HEK293 (cell line): ENCODE measurements around the gene ABL2.

ENCODE experiments used
- CTCF ChIA-PET: fragments of 350-600 bp; formaldehyde crosslinking; extraction: SDS; loops from one replicate; lab custom pipeline; 2021; ENCODE audit warnings: antibody characterized with exemption; lab: Yijun Ruan, JAX
- POLR2A ChIA-PET: fragments of 300-600 bp; formaldehyde crosslinking; extraction: SDS; loops from one replicate; lab custom pipeline; 2020; ENCODE audit warnings: antibody characterized with exemption, inconsistent platforms; lab: Yijun Ruan, JAX
- H3K27ac ChIP-seq: fragments of 200-500 bp; sonication (Bioruptor generic); 2 replicates; pipeline ENCODE4 v1.5.1; 2014; ENCODE audit warnings: low read depth, low read length, control low read depth, inconsistent platforms; ENCODE audit errors: extremely low read depth
- H3K36me3 ChIP-seq, 2 experiments: fragments of 200-500 bp in 1 of 2; sonication (Bioruptor generic) in 1 of 2; 1 replicate in 1 of 2; 2 replicates in 1 of 2; pipeline ENCODE4 v1.5.1; 2014 to 2017; ENCODE audit warnings: inconsistent platforms in 2 of 2, low read length in 2 of 2; ENCODE audit not compliant: control insufficient read depth in 2 of 2, insufficient read depth in 1 of 2
- H3K4me1 ChIP-seq: fragments of 200-500 bp; sonication (Bioruptor generic); 2 replicates; pipeline ENCODE4 v1.5.1; 2014; ENCODE audit warnings: mild to moderate bottlenecking, low read length, inconsistent platforms; ENCODE audit not compliant: control insufficient read depth, insufficient read depth
- H3K4me3 ChIP-seq: 2 replicates; pipeline ENCODE4 v1.5.1; 2011; ENCODE audit warnings: low read depth, mild to moderate bottlenecking, control low read depth, low read length, moderate library complexity
- H3K9me3 ChIP-seq: fragments of 200-500 bp; sonication (Bioruptor generic); 2 replicates; pipeline ENCODE4 v1.5.1; 2014; ENCODE audit warnings: low read depth, low read length, inconsistent platforms; ENCODE audit not compliant: control insufficient read depth, insufficient read depth
- BCL11B ChIP-seq: fragments of 450-650 bp; formaldehyde crosslinking; IDR thresholded peaks from 2 replicates; pipeline ENCODE4 v1.5.1; 2016; ENCODE audit warnings: low read depth, missing biosample characterization, missing genetic modification characterization
- GLIS2 ChIP-seq: fragments of 450-650 bp; formaldehyde crosslinking; IDR thresholded peaks from 2 replicates; pipeline ENCODE4 v1.5.1; 2016; ENCODE audit warnings: missing biosample characterization, missing genetic modification characterization
- HOXA7 ChIP-seq: sonication (generic); formaldehyde crosslinking; IDR thresholded peaks from 2 replicates; pipeline ENCODE4 v1.8.1; 2022; ENCODE audit warnings: missing genetic modification reagents, borderline replicate concordance
- IKZF3 ChIP-seq: fragments of 450-650 bp; IDR thresholded peaks from 2 replicates; pipeline ENCODE4 v1.5.0; 2018; ENCODE audit warnings: missing biosample characterization, mild to moderate bottlenecking, missing genetic modification characterization, moderate library complexity
- KLF16 ChIP-seq: fragments of 450-650 bp; formaldehyde crosslinking; IDR thresholded peaks from 2 replicates; pipeline ENCODE4 v1.5.1; 2017; ENCODE audit warnings: missing biosample characterization, missing genetic modification characterization
- KLF9 ChIP-seq: fragments of 450-650 bp; formaldehyde crosslinking; IDR thresholded peaks from 2 replicates; pipeline ENCODE4 v1.5.1; 2016; ENCODE audit warnings: missing biosample characterization, missing genetic modification characterization, low read depth
- OVOL3 ChIP-seq: fragments of 450-650 bp; formaldehyde crosslinking; IDR thresholded peaks from 2 replicates; pipeline ENCODE4 v1.5.1; 2016; ENCODE audit warnings: missing biosample characterization, missing genetic modification characterization
- PATZ1 ChIP-seq: fragments of 450-650 bp; formaldehyde crosslinking; IDR thresholded peaks from 2 replicates; pipeline ENCODE4 v1.5.1; 2016; ENCODE audit warnings: missing biosample characterization, missing genetic modification characterization
- REPIN1 ChIP-seq: fragments of 450-650 bp; formaldehyde crosslinking; IDR thresholded peaks from 2 replicates; pipeline ENCODE4 v1.5.1; 2017; ENCODE audit warnings: missing biosample characterization, missing genetic modification characterization, low read depth
- SALL2 ChIP-seq: fragments of 450-650 bp; formaldehyde crosslinking; IDR thresholded peaks from 2 replicates; pipeline ENCODE4 v1.5.0; 2017; ENCODE audit warnings: missing biosample characterization, mild to moderate bottlenecking, missing genetic modification characterization, borderline replicate concordance
- SETDB1 ChIP-seq: IDR thresholded peaks from one replicate; pipeline ENCODE4 v1.6.1; 2017; ENCODE audit warnings: mild to moderate bottlenecking, low read length, moderate library complexity, mixed read lengths; ENCODE audit not compliant: insufficient read length
- ZBTB44 ChIP-seq: fragments of 450-650 bp; IDR thresholded peaks from 2 replicates; pipeline ENCODE4 v1.5.1; 2018; ENCODE audit warnings: missing biosample characterization, mild to moderate bottlenecking, missing genetic modification characterization
- ZBTB7A ChIP-seq: fragments of 450-650 bp; formaldehyde crosslinking; IDR thresholded peaks from 2 replicates; pipeline ENCODE4 v1.5.1; 2016; ENCODE audit warnings: low read depth, missing biosample characterization, missing genetic modification characterization
- ZIC2 ChIP-seq: fragments of 450-650 bp; formaldehyde crosslinking; IDR thresholded peaks from 2 replicates; pipeline ENCODE4 v1.5.1; 2016; ENCODE audit warnings: missing biosample characterization, missing genetic modification characterization
- ZNF121 ChIP-seq: fragments of 450-650 bp; formaldehyde crosslinking; IDR thresholded peaks from 2 replicates; pipeline ENCODE4 v1.5.1; 2016; ENCODE audit warnings: missing biosample characterization, missing genetic modification characterization
- ZNF133 ChIP-seq: fragments of 450-650 bp; formaldehyde crosslinking; IDR thresholded peaks from 2 replicates; pipeline ENCODE4 v1.5.1; 2016; ENCODE audit warnings: missing biosample characterization, missing genetic modification characterization
- ZNF155 ChIP-seq: fragments of 450-650 bp; formaldehyde crosslinking; IDR thresholded peaks from 2 replicates; pipeline ENCODE4 v1.5.1; 2016; ENCODE audit warnings: missing biosample characterization, missing genetic modification characterization
- ZNF184 ChIP-seq: fragments of 450-650 bp; IDR thresholded peaks from 2 replicates; pipeline ENCODE4 v1.5.1; 2018; ENCODE audit warnings: missing biosample characterization, mild to moderate bottlenecking, missing genetic modification characterization
- ZNF23 ChIP-seq: fragments of 450-650 bp; formaldehyde crosslinking; IDR thresholded peaks from 2 replicates; pipeline ENCODE4 v1.5.1; 2016; ENCODE audit warnings: missing biosample characterization, missing genetic modification characterization, borderline replicate concordance
- ZNF266 ChIP-seq: fragments of 450-650 bp; formaldehyde crosslinking; IDR thresholded peaks from 2 replicates; pipeline ENCODE4 v1.5.1; 2016; ENCODE audit warnings: missing biosample characterization, missing genetic modification characterization, low read depth
- ZNF292 ChIP-seq: fragments of 450-650 bp; formaldehyde crosslinking; IDR thresholded peaks from 2 replicates; pipeline ENCODE4 v1.5.1; 2016; ENCODE audit warnings: low read depth, missing biosample characterization, missing genetic modification characterization, borderline replicate concordance
- ZNF324 ChIP-seq: fragments of 450-650 bp; formaldehyde crosslinking; IDR thresholded peaks from 2 replicates; pipeline ENCODE4 v1.5.1; 2016; ENCODE audit warnings: missing biosample characterization, missing genetic modification characterization
- ZNF433 ChIP-seq: fragments of 450-650 bp; formaldehyde crosslinking; IDR thresholded peaks from 2 replicates; pipeline ENCODE4 v1.5.1; 2016; ENCODE audit warnings: missing biosample characterization, missing genetic modification characterization, low read depth
- ZNF473 ChIP-seq: fragments of 450-650 bp; formaldehyde crosslinking; IDR thresholded peaks from 2 replicates; pipeline ENCODE4 v1.5.1; 2017; ENCODE audit warnings: missing biosample characterization, missing genetic modification characterization
- ZNF555 ChIP-seq: fragments of 450-650 bp; formaldehyde crosslinking; conservative IDR thresholded peaks from 2 replicates; pipeline ENCODE4 v1.5.1; 2017; ENCODE audit warnings: missing biosample characterization, mild to moderate bottlenecking, missing genetic modification characterization, inconsistent platforms
- ZNF585B ChIP-seq: fragments of 450-650 bp; formaldehyde crosslinking; IDR thresholded peaks from 2 replicates; pipeline ENCODE4 v1.5.1; 2016; ENCODE audit warnings: missing biosample characterization, missing genetic modification characterization
- ZNF621 ChIP-seq: fragments of 450-650 bp; formaldehyde crosslinking; IDR thresholded peaks from 2 replicates; pipeline ENCODE4 v1.5.1; 2017; ENCODE audit warnings: missing biosample characterization, missing genetic modification characterization
- ZNF629 ChIP-seq: fragments of 450-650 bp; formaldehyde crosslinking; IDR thresholded peaks from 2 replicates; pipeline ENCODE4 v1.5.1; 2017; ENCODE audit warnings: missing biosample characterization, missing genetic modification characterization
- ZNF76 ChIP-seq: fragments of 450-650 bp; formaldehyde crosslinking; IDR thresholded peaks from 2 replicates; pipeline ENCODE4; 2016; ENCODE audit warnings: low read depth, missing biosample characterization, missing genetic modification characterization, borderline replicate concordance

ABL2 gene

GRCh38 chr1:179145521-179145920 is 84.0 kb downstream of the ABL2 start:
- no peak for TF ChIP-seq KLF16 (tag by site-specific recombination)
- no peak for TF ChIP-seq ZNF324 (tag by site-specific recombination)
- TF ChIP-seq ZNF23 (tag by site-specific recombination) = no peak
- no peak for TF ChIP-seq ZNF585B (tag by site-specific recombination)
- TF ChIP-seq ZNF184 (tag by site-specific recombination) = no peak
- no peak for TF ChIP-seq ZNF76 (tag by site-specific recombination)
- TF ChIP-seq ZNF473 (tag by site-specific recombination) = no peak
- TF ChIP-seq BCL11B (tag by site-specific recombination) = no peak
- no peak for TF ChIP-seq ZBTB44 (tag by site-specific recombination)
- TF ChIP-seq IKZF3 (tag by site-specific recombination) = no peak
- no peak for TF ChIP-seq ZNF629
- no peak for TF ChIP-seq GLIS2 (tag by site-specific recombination)
- no peak for TF ChIP-seq ZNF121 (tag by site-specific recombination)
- TF ChIP-seq, all 188 proteins: peak for 0
- Histone ChIP-seq H3K27ac (no peak overlapping the region), H3K36me3 (no peaks in the 10 kb centered on the region), H3K4me1 (peaks cover 5% of the 10 kb centered on the region; the same call in 1 of the 2 replicates), H3K4me3 (no peak overlapping the region), H3K9me3 (no peaks in the 10 kb centered on the region)
- CTCF ChIA-PET = no interaction called here
- POLR2A ChIA-PET = interaction anchor here (0.7 kb wide), 1 partner anchor 58 kb away, joined by 3 read pairs; no protein-coding TSS in a partner anchor

GRCh38 chr1:179144626-179145025 is 84.9 kb downstream of the ABL2 start:
- Histone ChIP-seq H3K27ac (no peak overlapping the region), H3K4me1 (peaks cover 5% of the 10 kb centered on the region; the same call in 1 of the 2 replicates)

GRCh38 chr1:179143322-179143721 is 86.2 kb downstream of the ABL2 start:
- POLR2A ChIA-PET = no interaction called here
- Histone ChIP-seq H3K9me3 (no peaks in the 10 kb centered on the region), H3K4me1 (peaks cover 5% of the 10 kb centered on the region; the same call in 1 of the 2 replicates), H3K27ac (no peak overlapping the region), H3K4me3 (no peak overlapping the region), H3K36me3 (no peaks in the 10 kb centered on the region)
- TF ChIP-seq ZNF433 (tag by site-specific recombination) (no peak), ZNF266 (tag by site-specific recombination) (no peak), SETDB1 (no peak), PATZ1 (tag by site-specific recombination) (no peak), ZNF629 (no peak), HOXA7 (CRISPR knock-in tag) (no peak), ZNF555 (no peak), ZBTB7A (tag by site-specific recombination) (no peak), ZNF292 (no peak), SALL2 (tag by site-specific recombination) (no peak), OVOL3 (no peak), ZNF155 (no peak), ZNF133 (tag by site-specific recombination) (no peak), ZNF621 (tag by site-specific recombination) (no peak)
- CTCF ChIA-PET = no interaction called here

More at GRCh38 chr1:179144626-179145025, 84.9 kb downstream of the ABL2 start:
- ChIA-PET CTCF (no interaction called here), POLR2A (no interaction called here)
- H3K9me3 ChIP-seq = no peaks in the 10 kb centered on the region
- H3K4me3 ChIP-seq = no peak overlapping the region
- no peaks in the 10 kb centered on the region for H3K36me3 ChIP-seq
- TF ChIP-seq IKZF3 (tag by site-specific recombination) = no peak
- no peak for TF ChIP-seq KLF9 (tag by site-specific recombination)
- TF ChIP-seq REPIN1 = no peak
- no peak for TF ChIP-seq ZIC2 (tag by site-specific recombination)
